ENCODE data around the gene GLI3.

GLI3 gene

DNA sequence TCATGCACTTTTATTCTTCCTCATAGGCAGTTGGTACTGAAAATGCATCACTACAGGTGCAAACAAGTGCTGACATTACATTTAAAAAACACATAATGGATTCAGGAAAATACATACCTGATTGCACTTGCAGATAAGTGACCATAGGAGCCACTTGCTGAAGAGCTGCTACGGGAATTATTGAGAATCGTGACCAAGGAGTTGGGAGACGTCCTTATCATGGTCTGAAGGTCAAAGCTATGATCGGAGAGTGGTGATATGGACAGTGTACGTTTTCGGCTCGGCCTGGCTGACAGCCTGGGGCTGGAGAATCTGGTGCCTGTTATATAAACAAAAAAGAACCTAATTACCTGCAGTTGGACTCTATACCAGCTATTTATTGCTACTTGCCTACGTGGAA, 197.1 kb downstream of the GLI3 start:
- no peak overlapping the region for H3K4me3 ChIP-seq (ENCODE audit: low read depth, low read length)
- TF ChIP-seq, protein P1, sequence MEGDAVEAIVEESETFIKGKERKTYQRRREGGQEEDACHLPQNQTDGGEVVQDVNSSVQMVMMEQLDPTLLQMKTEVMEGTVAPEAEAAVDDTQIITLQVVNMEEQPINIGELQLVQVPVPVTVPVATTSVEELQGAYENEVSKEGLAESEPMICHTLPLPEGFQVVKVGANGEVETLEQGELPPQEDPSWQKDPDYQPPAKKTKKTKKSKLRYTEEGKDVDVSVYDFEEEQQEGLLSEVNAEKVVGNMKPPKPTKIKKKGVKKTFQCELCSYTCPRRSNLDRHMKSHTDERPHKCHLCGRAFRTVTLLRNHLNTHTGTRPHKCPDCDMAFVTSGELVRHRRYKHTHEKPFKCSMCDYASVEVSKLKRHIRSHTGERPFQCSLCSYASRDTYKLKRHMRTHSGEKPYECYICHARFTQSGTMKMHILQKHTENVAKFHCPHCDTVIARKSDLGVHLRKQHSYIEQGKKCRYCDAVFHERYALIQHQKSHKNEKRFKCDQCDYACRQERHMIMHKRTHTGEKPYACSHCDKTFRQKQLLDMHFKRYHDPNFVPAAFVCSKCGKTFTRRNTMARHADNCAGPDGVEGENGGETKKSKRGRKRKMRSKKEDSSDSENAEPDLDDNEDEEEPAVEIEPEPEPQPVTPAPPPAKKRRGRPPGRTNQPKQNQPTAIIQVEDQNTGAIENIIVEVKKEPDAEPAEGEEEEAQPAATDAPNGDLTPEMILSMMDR (IDR thresholded peaks at IDR 0.05; ENCODE audit: low read depth, low read length), result no peak
- no peak for DNase-seq (ENCODE audit: low read depth, low spot score)
- in situ Hi-C loops (cut with HindIII; ENCODE audit: low sequenced_read_pairs), result no loop called here

DNA sequence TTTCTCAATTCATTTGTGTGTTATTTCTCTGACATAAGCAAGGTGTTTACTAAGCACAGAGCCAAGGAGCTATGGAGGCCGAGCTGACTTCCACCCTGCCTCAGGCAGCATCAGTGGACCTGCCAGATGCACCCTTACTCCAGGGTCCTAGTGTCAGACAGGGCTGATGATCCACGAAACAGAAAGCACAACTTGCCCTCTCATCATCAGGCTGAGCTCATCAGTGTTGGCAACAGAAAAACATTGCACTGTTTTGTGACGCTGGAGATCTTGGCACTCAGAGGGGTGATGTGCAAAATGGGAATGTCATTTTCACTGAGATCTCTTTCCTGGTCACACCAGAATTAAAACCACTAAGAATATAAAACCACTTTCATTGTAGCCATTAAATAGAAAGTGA, 201.8 kb downstream of the GLI3 start:
- TF ChIP-seq, protein P1 (IDR thresholded peaks at IDR 0.05; ENCODE audit: low read depth, low read length), result no peak
- no peak for DNase-seq (ENCODE audit: low read depth, low spot score)
- in situ Hi-C loops (cut with HindIII; ENCODE audit: low sequenced_read_pairs), result no loop called here
- H3K4me3 ChIP-seq (ENCODE audit: low read depth, low read length), result no peak overlapping the region

DNA sequence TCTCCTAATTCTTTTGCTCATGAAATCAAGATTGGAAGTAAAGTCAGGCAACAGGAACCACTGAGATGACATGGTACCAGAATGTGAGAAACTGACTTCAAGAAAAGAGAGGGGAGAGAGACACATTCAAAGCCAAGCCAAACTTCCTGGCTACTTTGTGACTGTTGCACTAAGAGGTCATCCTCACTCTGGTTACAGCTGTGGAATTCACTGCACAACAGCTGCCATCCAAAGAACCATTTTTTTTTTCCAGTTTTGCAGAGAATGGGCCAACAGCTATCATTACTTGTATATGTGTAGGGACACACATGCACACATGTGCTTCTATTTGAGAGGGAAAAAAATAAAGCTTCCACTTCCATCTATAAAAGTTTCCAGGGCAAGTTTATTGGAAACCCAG, 203.5 kb downstream of the GLI3 start:
- in situ Hi-C loops (cut with HindIII; ENCODE audit: low sequenced_read_pairs), result no loop called here
- TF ChIP-seq, protein P1 (IDR thresholded peaks at IDR 0.05; ENCODE audit: low read depth, low read length), result no peak
- no peak for DNase-seq (ENCODE audit: low read depth, low spot score)
- no peak overlapping the region for H3K4me3 ChIP-seq (ENCODE audit: low read depth, low read length)

DNA sequence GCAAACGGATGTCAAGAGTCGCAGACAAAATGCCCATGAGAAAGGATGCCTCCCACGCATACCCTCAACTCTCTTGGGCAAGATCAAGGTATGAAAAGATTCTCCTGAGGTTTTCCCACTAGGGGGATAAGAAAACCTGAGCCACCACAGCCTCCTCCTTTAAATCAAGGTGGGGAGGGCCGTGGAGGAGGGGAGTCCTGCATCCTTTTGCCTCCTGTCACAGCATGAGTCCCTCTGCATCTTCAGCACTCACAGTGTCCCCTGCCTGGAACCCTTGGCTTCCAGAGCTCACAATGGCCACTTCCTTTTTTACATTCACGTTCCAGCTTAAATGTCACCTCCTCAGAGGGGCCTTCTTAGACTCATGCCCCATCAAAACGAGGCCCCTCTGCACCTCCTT, 207.6 kb downstream of the GLI3 start:
- TF ChIP-seq, protein P1 (IDR thresholded peaks at IDR 0.05; ENCODE audit: low read depth, low read length), result no peak
- DNase-seq (ENCODE audit: low read depth, low spot score), result no peak
- in situ Hi-C loops (cut with HindIII; ENCODE audit: low sequenced_read_pairs), result no loop called here

DNA sequence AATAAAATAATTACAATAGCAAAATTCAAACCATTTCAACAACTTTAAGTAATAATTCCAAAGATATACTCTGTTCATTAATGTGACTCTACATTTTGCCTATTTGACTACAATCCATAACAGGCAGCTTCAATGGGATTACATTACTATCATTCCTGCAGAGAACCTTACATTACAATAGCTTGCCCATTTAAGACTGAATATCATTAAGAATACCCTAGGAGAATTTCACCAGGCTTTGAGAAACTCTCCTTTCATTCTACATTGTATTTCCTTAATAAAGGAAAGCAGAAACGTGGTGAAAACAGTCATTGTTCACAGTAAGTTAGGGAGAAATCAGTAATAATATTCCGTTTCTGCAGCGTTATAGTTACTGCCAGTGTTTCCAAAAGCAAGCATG, 209.5 kb downstream of the GLI3 start:
- DNase-seq (ENCODE audit: low read depth, low spot score), result no peak
- H3K4me3 ChIP-seq (ENCODE audit: low read depth, low read length), result no peak overlapping the region
- TF ChIP-seq, protein P1 (IDR thresholded peaks at IDR 0.05; ENCODE audit: low read depth, low read length), result no peak
- in situ Hi-C loops (cut with HindIII; ENCODE audit: low sequenced_read_pairs), result no loop called here

More for the DNA sequence above, 207.6 kb downstream of the GLI3 start:
- no peak overlapping the region for H3K4me3 ChIP-seq (ENCODE audit: low read depth, low read length)

DNA sequence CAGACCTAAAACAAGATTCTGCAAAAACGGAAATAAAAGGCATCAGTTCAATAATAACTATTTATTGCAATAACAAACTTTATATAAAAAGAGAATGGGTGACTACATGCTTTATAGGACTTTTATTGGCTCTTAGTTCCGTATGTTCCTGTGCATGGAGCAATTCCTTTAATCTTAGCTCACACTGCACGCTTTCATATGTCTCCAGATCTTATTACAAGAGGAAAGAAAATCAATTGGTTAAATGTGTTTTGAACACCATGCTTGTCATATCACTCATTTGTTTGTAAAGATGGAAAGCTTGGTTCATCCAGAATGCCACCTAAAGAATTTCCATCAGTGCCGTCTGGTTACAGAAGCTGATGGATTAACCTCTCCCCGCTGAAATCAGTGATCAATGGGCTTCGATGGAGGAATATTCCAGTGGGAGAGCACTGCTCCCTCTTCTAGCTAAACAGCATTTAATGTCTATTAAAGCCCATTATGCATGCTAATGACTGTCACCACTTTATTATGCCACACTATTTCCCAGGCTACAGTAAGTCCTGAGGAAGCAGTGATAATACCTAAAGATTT, 210.3 kb downstream of the GLI3 start:
- DNase-seq (ENCODE audit: low read depth, low spot score), result no peak
- TF ChIP-seq, protein P1 (IDR thresholded peaks at IDR 0.05; ENCODE audit: low read depth, low read length), result no peak
- H3K4me3 ChIP-seq (ENCODE audit: low read depth, low read length), result no peak overlapping the region
- in situ Hi-C loops (cut with HindIII; ENCODE audit: low sequenced_read_pairs), result no loop called here

Measured in astrocyte of the spinal cord (primary cell).